ENCODE measurements around the gene DNTTIP2. TPM values are rescaled to one million over a fixed set of nuclear protein-coding genes. Genes with fewer than 3 reads are reported as not detected.

DNTTIP2 gene
- total RNA-seq, 4 donors from 2014 or later, result 31.0 to 50.1 (median 44.7) TPM

DNA sequence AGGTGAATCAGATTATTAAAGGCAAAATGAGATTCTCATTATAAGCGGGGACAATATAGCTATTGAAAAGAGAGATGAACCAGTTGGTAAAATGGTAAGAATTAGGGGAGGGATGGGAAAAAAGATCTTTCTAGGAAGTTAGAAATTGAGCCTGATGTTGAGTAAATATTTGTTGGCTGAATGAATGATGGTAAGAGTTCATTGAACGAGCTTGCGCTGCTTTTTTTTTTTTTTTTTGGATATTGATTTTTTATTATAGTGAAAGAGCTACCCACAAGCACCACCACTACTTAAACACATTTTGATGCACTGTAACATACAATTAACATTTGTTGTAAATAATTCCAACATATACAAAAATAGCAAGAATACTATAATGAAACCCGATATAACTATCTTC, 31.3 kb upstream of the DNTTIP2 start:
- Histone ChIP-seq H3K36me3 (no peaks in the 10 kb centered on the region), H3K4me1 (peaks cover 16% of the 10 kb centered on the region), H3K4me3 (no peak overlapping the region), H3K9me3 (no peaks in the 10 kb centered on the region), H3K27me3 (no peaks in the 10 kb centered on the region), H3K27ac (no peak overlapping the region)
- DNase-seq (ENCODE audit: low spot score in 2 of 2), result no peak
- no peak for TF ChIP-seq POLR2AphosphoS5 (IDR thresholded peaks at IDR 0.05)
- no peak for TF ChIP-seq POLR2A (IDR thresholded peaks at IDR 0.05)
- TF ChIP-seq EP300 (IDR thresholded peaks at IDR 0.05), result no peak
- TF ChIP-seq, protein P1, sequence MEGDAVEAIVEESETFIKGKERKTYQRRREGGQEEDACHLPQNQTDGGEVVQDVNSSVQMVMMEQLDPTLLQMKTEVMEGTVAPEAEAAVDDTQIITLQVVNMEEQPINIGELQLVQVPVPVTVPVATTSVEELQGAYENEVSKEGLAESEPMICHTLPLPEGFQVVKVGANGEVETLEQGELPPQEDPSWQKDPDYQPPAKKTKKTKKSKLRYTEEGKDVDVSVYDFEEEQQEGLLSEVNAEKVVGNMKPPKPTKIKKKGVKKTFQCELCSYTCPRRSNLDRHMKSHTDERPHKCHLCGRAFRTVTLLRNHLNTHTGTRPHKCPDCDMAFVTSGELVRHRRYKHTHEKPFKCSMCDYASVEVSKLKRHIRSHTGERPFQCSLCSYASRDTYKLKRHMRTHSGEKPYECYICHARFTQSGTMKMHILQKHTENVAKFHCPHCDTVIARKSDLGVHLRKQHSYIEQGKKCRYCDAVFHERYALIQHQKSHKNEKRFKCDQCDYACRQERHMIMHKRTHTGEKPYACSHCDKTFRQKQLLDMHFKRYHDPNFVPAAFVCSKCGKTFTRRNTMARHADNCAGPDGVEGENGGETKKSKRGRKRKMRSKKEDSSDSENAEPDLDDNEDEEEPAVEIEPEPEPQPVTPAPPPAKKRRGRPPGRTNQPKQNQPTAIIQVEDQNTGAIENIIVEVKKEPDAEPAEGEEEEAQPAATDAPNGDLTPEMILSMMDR (IDR thresholded peaks at IDR 0.05), result no peak
- 95% methylated on average over 4 of the region's 4 CpGs for WGBS

GRCh38 chr1:93909146-93910050, 30.4 kb upstream of the DNTTIP2 start, which contains the start of gene GCLM:
Gene GCLM, minus strand, starts transcription at chr1:93909430. Its CDS starts 267 bp downstream, at chr1:93909163.
- DNase-seq (ENCODE audit: low spot score in 2 of 2), result peak; percentile 92 to 93
- no peaks in the 10 kb centered on the region for H3K27me3 ChIP-seq
- H3K9me3 ChIP-seq, result no peaks in the 10 kb centered on the region
- H3K4me1 ChIP-seq, result peaks cover 16% of the 10 kb centered on the region
- peak within 1 kb of the TSS; percentile 89 for H3K27ac ChIP-seq
- peak in 1 of 2 donors; percentile 52 for TF ChIP-seq POLR2A (IDR thresholded peaks at IDR 0.05)
- TF ChIP-seq, protein P1 (IDR thresholded peaks at IDR 0.05), result peak; percentile 84 to 94
- peak in 2 of 3 donors; percentile 69 to 82 for TF ChIP-seq POLR2AphosphoS5 (IDR thresholded peaks at IDR 0.05)
- TF ChIP-seq EP300 (IDR thresholded peaks at IDR 0.05), result no peak
- H3K36me3 ChIP-seq, result no peaks in the 10 kb centered on the region
- peak within 1 kb of the TSS; percentile 94 for H3K4me3 ChIP-seq
- 1% methylated on average over 67 of the region's 102 CpGs for WGBS

- H3K36me3 ChIP-seq, result no peaks in the 10 kb centered on the region
- peak overlapping the region; percentile 89 for H3K27ac ChIP-seq
- TF ChIP-seq, protein P1 (IDR thresholded peaks at IDR 0.05), result no peak
- TF ChIP-seq POLR2AphosphoS5 (IDR thresholded peaks at IDR 0.05), result no peak
- no peak for TF ChIP-seq EP300 (IDR thresholded peaks at IDR 0.05)
- TF ChIP-seq POLR2A (IDR thresholded peaks at IDR 0.05), result no peak
- H3K4me1 ChIP-seq, result peaks cover 16% of the 10 kb centered on the region
- peak overlapping the region; percentile 94 for H3K4me3 ChIP-seq
- 1% methylated on average over 11 of the region's 49 CpGs for WGBS
- peak; percentile 70 to 79 for DNase-seq (ENCODE audit: low spot score in 2 of 2)
- H3K9me3 ChIP-seq, result no peaks in the 10 kb centered on the region
- no peaks in the 10 kb centered on the region for H3K27me3 ChIP-seq
Observed at GRCh38 chr1:93908394-93909145, 29.6 kb upstream of the DNTTIP2 start.

- Histone ChIP-seq H3K36me3 (no peaks in the 10 kb centered on the region), H3K27me3 (no peaks in the 10 kb centered on the region), H3K4me1 (peaks cover 16% of the 10 kb centered on the region), H3K4me3 (peak overlapping the region; percentile 94), H3K9me3 (no peaks in the 10 kb centered on the region), H3K27ac (no peak overlapping the region)
- WGBS, result 55% methylated on average over 3 of the region's 3 CpGs
- no peak for DNase-seq (ENCODE audit: low spot score in 2 of 2)
- TF ChIP-seq EP300 (IDR thresholded peaks at IDR 0.05), result no peak
- TF ChIP-seq POLR2AphosphoS5 (IDR thresholded peaks at IDR 0.05), result no peak
- no peak for TF ChIP-seq POLR2A (IDR thresholded peaks at IDR 0.05)
- TF ChIP-seq, protein P1 (IDR thresholded peaks at IDR 0.05), result no peak
Observed at GRCh38 chr1:93907718-93908117, 28.7 kb upstream of the DNTTIP2 start.

GRCh38 chr1:93906480-93906879, 27.5 kb upstream of the DNTTIP2 start:
- H3K9me3 ChIP-seq, result no peaks in the 10 kb centered on the region
- no peak overlapping the region for H3K27ac ChIP-seq
- H3K4me3 ChIP-seq, result no peak overlapping the region
- WGBS, result 84% methylated on average over 3 of the region's 3 CpGs
- no peak for DNase-seq (ENCODE audit: low spot score in 2 of 2)
- TF ChIP-seq POLR2A (IDR thresholded peaks at IDR 0.05) (no peak), POLR2AphosphoS5 (IDR thresholded peaks at IDR 0.05) (no peak), EP300 (IDR thresholded peaks at IDR 0.05) (no peak)
- TF ChIP-seq, protein P1 (IDR thresholded peaks at IDR 0.05), result no peak
- H3K27me3 ChIP-seq, result no peaks in the 10 kb centered on the region
- H3K4me1 ChIP-seq, result peaks cover 16% of the 10 kb centered on the region
- H3K36me3 ChIP-seq, result no peaks in the 10 kb centered on the region

All from suprapubic skin (tissue), 4 donors.